C4-2B (cell line): ENCODE measurements around the gene SNRNP70.
A peak's percentile ranks its signal among the peaks of the same experiment; 100 is the strongest.
"Not testable (repeated sequence)": the region's sequence is repeated elsewhere in the genome, so short reads cannot be mapped to it uniquely, and the experiment has no call there.

Experiments
- H3K27ac ChIP-seq: fragments of 450-650 bp; 2 replicates; pipeline ENCODE4 v1.5.1; 2017
- ZFX ChIP-seq: fragments of 450-650 bp; IDR thresholded peaks from 2 replicates; pipeline ENCODE4 v1.6.1; 2017
- TF ChIP-seq, protein P1 (sequence below): fragments of 450-650 bp; conservative IDR thresholded peaks from 2 replicates; pipeline ENCODE4 v1.5.1; 2017; ENCODE audit warnings: mild to moderate bottlenecking

Gene SNRNP70, protein sequence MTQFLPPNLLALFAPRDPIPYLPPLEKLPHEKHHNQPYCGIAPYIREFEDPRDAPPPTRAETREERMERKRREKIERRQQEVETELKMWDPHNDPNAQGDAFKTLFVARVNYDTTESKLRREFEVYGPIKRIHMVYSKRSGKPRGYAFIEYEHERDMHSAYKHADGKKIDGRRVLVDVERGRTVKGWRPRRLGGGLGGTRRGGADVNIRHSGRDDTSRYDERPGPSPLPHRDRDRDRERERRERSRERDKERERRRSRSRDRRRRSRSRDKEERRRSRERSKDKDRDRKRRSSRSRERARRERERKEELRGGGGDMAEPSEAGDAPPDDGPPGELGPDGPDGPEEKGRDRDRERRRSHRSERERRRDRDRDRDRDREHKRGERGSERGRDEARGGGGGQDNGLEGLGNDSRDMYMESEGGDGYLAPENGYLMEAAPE

DNA sequence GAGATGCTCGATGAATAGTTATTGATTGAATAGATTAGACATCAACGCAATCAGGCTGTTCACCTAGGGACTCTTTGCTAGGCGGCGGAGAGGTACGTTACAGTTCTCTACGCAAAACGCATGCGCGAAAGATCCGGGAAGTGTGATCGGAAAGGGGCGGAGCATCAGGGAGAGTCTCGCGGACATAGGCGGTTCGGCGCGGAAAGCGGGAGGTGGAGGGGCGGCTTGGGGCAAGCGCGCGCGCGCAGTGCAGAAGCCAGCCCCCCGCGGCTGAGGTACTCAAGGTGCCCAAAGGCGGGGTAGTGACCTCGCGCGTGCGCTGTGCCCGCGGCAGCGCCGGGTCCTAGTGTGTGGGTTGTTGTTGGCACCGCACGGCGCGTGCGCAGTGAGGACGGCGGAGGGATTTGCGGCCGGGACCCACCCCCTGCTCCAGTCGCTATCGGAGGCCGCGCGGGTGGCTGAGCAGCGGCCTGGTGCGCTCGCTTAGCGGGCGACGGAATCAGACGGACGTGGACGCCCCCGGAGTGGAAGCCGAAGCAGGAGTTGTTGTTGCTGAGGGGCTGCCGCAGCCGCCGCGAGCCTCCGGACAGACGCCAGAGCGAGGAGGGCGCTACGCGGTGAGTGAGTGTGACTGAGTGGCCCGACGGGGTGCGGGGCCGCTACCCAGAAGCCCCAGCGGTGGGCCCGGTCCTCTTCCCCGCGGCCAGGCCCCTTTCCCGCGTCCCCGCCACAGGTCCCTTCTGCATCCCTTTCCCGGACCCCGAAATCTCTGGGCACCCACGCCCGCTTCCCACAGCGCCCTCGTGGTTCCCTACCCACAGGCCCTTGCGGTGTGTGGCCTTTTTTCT, at the start of gene SNRNP70:
Gene SNRNP70, plus strand, starts transcription at position 432 of the 848 bp plus-strand sequence. CDS start 964 bp downstream, outside the sequence.
- TF ChIP-seq ZFX, result peak; percentile 80
- TF ChIP-seq, protein P1, sequence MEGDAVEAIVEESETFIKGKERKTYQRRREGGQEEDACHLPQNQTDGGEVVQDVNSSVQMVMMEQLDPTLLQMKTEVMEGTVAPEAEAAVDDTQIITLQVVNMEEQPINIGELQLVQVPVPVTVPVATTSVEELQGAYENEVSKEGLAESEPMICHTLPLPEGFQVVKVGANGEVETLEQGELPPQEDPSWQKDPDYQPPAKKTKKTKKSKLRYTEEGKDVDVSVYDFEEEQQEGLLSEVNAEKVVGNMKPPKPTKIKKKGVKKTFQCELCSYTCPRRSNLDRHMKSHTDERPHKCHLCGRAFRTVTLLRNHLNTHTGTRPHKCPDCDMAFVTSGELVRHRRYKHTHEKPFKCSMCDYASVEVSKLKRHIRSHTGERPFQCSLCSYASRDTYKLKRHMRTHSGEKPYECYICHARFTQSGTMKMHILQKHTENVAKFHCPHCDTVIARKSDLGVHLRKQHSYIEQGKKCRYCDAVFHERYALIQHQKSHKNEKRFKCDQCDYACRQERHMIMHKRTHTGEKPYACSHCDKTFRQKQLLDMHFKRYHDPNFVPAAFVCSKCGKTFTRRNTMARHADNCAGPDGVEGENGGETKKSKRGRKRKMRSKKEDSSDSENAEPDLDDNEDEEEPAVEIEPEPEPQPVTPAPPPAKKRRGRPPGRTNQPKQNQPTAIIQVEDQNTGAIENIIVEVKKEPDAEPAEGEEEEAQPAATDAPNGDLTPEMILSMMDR, result no peak
- peak within 1 kb of the TSS; percentile 90 for H3K27ac ChIP-seq

DNA sequence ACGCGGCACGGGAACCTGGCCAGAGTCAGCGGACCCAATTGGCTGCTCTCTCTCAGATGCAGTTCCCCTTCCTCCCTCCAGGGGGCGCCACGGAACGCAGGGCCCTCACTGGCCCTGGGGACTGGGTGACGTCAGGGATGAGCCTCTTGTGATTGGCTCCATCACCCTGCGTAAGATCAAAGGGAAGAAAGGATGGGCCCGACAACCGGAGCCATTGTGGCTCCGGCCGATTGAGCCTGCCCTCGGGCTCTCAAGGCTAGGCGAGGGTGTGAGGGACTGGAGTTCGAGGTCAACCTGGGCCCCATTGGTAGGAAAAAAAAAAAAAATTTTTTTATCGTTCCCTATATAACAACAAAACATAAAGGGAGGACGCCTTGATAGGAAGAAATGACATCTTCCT, 48.4 kb upstream of the SNRNP70 start, which contains the start of gene CGB1:
Gene CGB1, minus strand, starts transcription at position 81 of the 400 bp plus-strand sequence. CDS start 184 bp downstream, outside the sequence.
- not testable (repeated sequence) for H3K27ac ChIP-seq
- TF ChIP-seq, protein P1, result peak; percentile 46

DNA sequence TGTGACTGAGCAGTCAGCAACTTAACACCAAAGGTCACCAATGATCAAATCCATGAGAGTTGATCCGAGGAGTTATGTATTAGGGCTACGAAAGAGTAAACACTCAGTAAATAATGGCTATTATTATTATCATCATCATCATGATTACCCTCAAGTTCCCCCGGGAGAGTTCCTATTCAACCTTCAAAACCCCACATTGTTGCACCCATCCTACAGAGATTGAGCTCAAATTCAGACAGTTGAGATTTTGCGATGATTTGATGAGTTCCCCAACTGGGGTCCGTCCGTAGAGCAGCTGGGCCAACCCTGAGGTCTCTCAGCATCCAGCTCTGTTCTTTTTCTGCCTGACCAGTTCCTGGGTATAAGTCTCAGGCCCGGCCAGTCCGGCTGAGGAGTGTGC, 47.1 kb upstream of the SNRNP70 start:
- H3K27ac ChIP-seq, result not testable (repeated sequence)

DNA sequence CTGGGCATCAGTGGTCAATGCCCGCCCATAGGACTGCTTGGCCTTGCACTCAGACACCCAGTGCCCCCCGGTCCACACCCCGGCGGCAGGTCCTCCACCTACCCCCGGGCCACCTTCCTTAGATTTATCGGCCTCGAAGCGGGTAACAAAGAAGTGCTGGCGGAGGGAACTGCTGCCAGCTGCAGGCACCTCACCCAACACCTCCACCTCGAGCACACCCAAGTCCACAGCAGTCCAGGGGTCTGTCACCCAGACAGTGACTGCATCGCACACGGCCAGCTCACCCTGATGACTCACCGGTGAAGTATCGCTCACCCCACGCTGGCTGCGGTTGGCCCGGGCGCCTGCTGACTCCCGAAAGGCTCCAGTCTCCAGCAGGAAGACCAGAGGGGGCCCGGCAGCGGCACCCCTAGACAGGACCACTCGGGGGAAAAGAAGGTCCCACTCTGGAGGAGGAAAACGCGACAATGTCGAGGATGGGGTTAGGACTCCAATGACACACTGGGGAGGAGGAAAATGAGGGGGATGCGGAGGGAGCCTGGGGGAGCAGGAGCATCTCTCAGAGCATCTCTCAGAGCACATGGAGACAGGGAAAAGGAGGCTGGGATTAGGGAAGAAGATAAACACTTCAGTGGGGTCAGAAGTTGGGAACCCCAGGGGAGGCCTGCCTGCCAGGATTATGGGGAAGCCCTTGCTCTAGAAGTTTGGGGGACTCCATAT, 46.5 kb upstream of the SNRNP70 start:
- H3K27ac ChIP-seq, result not testable (repeated sequence)

DNA sequence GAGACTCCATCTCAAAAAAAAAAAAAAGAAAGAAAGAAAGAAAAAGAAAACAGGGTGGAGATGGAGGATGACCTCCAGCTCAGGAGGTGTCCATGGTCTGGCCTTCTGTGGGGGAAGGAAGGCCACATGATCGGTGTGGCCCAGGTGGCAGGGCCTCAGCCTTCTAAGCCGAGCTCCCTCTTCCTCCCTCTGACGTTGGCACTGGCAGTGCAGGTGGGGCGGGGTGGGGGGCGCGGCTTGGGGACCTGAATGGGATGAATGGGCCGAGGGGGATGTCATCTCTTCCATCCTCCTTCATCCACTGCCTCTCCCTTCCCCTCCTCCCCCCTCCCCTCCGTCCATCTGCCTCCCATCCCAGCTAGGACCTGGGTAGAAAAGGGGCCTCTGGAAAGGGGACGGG, 45.5 kb upstream of the SNRNP70 start:
- not testable (repeated sequence) for H3K27ac ChIP-seq

DNA sequence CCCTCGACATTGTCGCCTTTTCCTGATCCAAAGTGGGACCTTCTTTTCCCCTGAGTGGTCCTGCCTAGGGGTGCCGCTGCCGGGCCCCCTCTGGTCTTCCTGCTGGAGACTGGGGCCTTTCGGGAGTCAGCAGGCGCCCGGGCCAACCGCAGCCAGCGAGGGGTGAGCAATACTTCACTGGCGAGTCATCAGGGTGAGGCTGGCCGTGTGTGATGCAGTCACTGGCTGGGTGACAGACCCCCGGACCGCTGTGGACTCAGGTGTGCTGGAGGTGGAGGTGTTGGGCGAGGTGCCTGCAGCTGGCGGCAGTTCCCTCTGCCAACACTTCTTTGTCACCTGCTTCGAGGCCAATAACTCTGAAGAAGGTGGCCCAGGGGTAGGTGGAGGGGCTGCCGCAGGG, 43.1 kb upstream of the SNRNP70 start:
- TF ChIP-seq ZFX, result no peak
- TF ChIP-seq, protein P1, result no peak
- no peak overlapping the region for H3K27ac ChIP-seq

DNA sequence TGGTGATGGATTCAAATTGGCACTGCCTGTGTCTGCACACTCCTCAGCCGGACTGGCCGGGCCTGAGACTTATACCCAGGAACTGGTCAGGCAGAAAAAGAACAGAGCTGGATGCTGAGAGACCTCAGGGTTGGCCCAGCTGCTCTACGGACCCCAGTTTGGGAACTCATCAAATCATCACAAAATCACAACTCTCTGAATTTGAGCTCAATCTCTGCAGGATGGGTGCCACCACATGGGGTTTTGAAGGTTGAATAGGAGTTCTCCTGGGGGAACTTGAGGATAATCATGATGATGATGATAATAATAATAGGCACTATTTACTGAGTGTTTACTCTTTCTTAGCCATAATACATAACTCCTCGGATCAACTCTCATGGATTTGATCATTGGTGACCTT, 42.6 kb upstream of the SNRNP70 start:
- not testable (repeated sequence) for H3K27ac ChIP-seq

DNA sequence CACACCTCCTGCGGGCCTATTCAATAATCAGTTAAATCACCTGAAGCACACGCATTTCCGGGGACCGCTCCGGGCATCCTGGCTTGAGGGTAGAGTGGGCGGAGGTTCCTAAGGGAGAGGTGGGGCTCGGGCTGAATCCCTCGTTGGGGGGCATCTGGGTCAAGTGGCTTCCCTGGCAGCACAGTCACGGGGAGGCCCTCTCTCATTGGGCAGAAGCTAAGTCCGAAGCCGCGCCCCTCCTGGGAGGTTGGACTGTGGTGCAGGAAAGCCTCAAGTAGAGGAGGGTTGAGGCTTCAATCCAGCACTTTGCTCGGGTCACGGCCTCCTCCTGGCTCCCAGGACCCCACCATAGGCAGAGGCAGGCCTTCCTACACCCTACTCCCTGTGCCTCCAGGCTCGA, 41.7 kb upstream of the SNRNP70 start, which contains the start of gene CGB5:
Gene CGB5, plus strand, starts transcription at position 301 of the 400 bp plus-strand sequence. CDS start 362 bp downstream, outside the sequence.
- H3K27ac ChIP-seq, result not testable (repeated sequence)

DNA sequence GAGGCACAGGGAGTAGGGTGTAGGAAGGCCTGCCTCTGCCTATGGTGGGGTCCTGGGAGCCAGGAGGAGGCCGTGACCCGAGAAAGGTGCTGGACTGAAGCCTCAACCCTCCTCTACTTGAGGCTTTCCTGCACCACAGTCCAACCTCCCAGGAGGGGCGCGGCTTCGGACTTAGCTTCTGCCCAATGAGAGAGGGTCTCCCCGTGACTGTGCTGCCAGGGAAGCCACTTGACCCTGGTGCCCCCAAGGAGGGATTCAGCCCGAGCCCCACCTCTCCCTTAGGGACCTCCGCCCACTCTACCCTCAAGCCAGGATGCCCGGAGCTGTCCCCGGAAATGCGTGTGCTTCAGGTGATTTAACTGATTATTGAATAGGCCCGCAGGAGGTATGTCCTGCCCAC, 36.2 kb upstream of the SNRNP70 start, which contains the start of gene CGB8:
Gene CGB8, minus strand, starts transcription at position 101 of the 400 bp plus-strand sequence. CDS start 372 bp downstream, outside the sequence.
- H3K27ac ChIP-seq, result not testable (repeated sequence)

DNA sequence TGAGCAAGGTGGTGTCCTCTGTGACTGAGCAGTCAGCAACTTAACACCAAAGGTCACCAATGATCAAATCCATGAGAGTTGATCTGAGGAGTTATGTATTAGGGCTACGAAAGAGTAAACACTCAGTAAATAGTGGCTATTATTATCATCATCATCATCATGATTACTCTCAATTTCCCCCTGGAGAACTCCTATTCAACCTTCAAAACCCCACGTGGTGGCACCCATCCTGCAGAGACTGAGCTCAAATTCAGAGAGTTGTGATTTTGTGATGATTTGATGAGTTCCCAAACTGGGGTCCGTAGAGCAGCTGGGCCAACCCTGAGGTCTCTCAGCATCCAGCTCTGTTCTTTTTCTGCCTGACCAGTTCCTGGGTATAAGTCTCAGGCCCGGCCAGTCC, 35.4 kb upstream of the SNRNP70 start:
- not testable (repeated sequence) for H3K27ac ChIP-seq

DNA sequence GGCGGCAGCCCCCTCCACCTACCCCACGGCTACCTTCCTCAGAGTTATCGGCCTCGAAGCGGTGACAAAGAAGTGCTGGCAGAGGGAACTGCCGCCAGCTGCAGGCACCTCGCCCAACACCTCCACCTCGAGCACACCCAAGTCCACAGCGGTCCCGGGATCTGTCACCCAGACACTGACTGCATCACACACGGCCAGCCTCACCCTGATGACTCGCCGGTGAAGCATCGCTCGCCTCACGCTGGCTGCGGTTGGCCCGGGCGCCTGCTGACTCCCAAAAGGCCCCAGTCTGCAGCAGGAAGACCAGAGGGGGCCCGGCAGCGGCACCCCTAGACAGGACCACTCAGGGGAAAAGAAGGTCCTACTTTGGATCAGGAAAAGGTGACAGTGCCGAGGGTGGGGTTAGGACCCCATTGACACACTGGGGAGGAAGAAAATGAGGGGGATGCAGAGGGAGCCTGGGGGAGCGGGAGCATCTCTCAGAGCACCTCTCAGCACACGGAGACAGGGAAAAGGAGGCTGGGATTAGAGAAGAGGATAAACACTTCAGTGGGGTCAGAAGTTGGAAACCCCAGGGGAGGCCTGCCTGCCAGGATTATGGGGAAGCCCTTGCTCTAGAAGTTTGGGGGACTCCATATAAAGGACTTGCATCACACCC, 34.7 kb upstream of the SNRNP70 start:
- not testable (repeated sequence) for H3K27ac ChIP-seq
